K562 (cell line): ENCODE results near the gene BIRC5. TPM values are rescaled to one million over a fixed set of nuclear protein-coding genes. Genes with fewer than 3 reads are reported as not detected.

Experiments
- BRD4 ChIP-seq: fragments of 200-600 bp; sonication (generic); IDR thresholded peaks from 2 replicates; pipeline ENCODE4 v1.6.1; 2017; ENCODE audit warnings: inconsistent platforms
- CHD2 ChIP-seq: IDR thresholded peaks from 2 replicates; pipeline ENCODE4 v1.6.1; 2011; ENCODE audit warnings: low read depth, low read length
- EP400 ChIP-seq: fragments of 450-650 bp; IDR thresholded peaks from 2 replicates; pipeline ENCODE4 v1.6.1; 2017; ENCODE audit warnings: antibody characterized with exemption, mild to moderate bottlenecking, moderate library complexity
- FOXJ3 ChIP-seq: sonication (generic); formaldehyde crosslinking; IDR thresholded peaks from 2 replicates; pipeline ENCODE4 v1.4.0; 2020; ENCODE audit warnings: mild to moderate bottlenecking, missing genetic modification reagents
- HDAC1 ChIP-seq, 2 experiments: fragments of 450-650 bp; IDR thresholded peaks; 2 replicates each; pipeline ENCODE4 v1.6.1; 2016 to 2017; ENCODE audit warnings: inconsistent platforms in 1 of 2, mild to moderate bottlenecking in 1 of 2, moderate library complexity in 1 of 2
- HIVEP1 ChIP-seq: fragments of 250-450 bp; sonication (Bioruptor Pico); IDR thresholded peaks from 2 replicates; pipeline ENCODE4 v1.4.0; 2020; ENCODE audit warnings: mild to moderate bottlenecking
- ID3 ChIP-seq, 2 experiments: fragments of 250-450 bp in 1 of 2; fragments of 450-650 bp in 1 of 2; sonication (Bioruptor Pico) in 1 of 2; IDR thresholded peaks; 2 replicates each; pipeline versions ENCODE4 v1.6.1 to v1.8.0; 2016 to 2021; ENCODE audit warnings: mild to moderate bottlenecking in 2 of 2, moderate library complexity in 2 of 2, missing compliant biosample characterization in 1 of 2, missing genetic modification characterization in 1 of 2
- LEF1 ChIP-seq: fragments of 450-650 bp; IDR thresholded peaks from 2 replicates; pipeline ENCODE4 v1.6.1; 2016; ENCODE audit warnings: mild to moderate bottlenecking
- MCM7 ChIP-seq, 2 experiments: fragments of 450-650 bp; IDR thresholded peaks; 2 replicates each; pipeline ENCODE4 v1.6.1; 2016 to 2018
- NELFE ChIP-seq: IDR thresholded peaks from 2 replicates; pipeline ENCODE4 v1.6.1; 2011; ENCODE audit warnings: mild to moderate bottlenecking; ENCODE audit not compliant: insufficient read depth, insufficient read length
- PHF8 ChIP-seq: fragments of 200-600 bp; sonication (generic); IDR thresholded peaks from 2 replicates; pipeline ENCODE4 v1.6.1; 2012; ENCODE audit warnings: mixed run types, mild to moderate bottlenecking, inconsistent platforms, low read length, moderate library complexity, borderline replicate concordance
- POLR2AphosphoS2 ChIP-seq: IDR thresholded peaks from 2 replicates; pipeline ENCODE4 v1.6.1; 2012; ENCODE audit warnings: low read length, improper control_type of control experiment
- RBM17 ChIP-seq: fragments of 200-400 bp; formaldehyde crosslinking; IDR thresholded peaks from 2 replicates; pipeline ENCODE4 v1.6.1; 2017; ENCODE audit warnings: low read depth, mild to moderate bottlenecking, low read length, borderline replicate concordance
- RCOR1 ChIP-seq, 2 experiments: IDR thresholded peaks; 2 replicates each; pipeline ENCODE4 v1.6.1; 2012; ENCODE audit warnings: low read depth in 2 of 2, low read length in 2 of 2, borderline replicate concordance in 1 of 2, improper control_type of control experiment in 1 of 2
- RNF2 ChIP-seq: sonication (generic); IDR thresholded peaks from 2 replicates; pipeline ENCODE4 v1.6.1; 2016
- SIX5 ChIP-seq, 2 experiments: IDR thresholded peaks; 2 replicates each; pipeline ENCODE4 v1.6.1; 2011; ENCODE audit warnings: low read length in 2 of 2, borderline replicate concordance in 1 of 2, low read depth in 1 of 2, mild to moderate bottlenecking in 1 of 2, moderate library complexity in 1 of 2; ENCODE audit not compliant: insufficient read depth in 1 of 2
- TCF3 ChIP-seq: sonication (generic); formaldehyde crosslinking; IDR thresholded peaks from 2 replicates; pipeline ENCODE4 v1.4.0; 2020; ENCODE audit warnings: mild to moderate bottlenecking, missing genetic modification reagents
- THRAP3 ChIP-seq: fragments of 450-650 bp; IDR thresholded peaks from 2 replicates; pipeline ENCODE4 v1.6.1; 2016; ENCODE audit warnings: mild to moderate bottlenecking, inconsistent platforms, borderline replicate concordance
- ZC3H11A ChIP-seq: IDR thresholded peaks from 2 replicates; pipeline ENCODE4 v1.6.1; 2012; ENCODE audit warnings: low read depth, low read length, improper control_type of control experiment
- ZHX1 ChIP-seq: fragments of 150-350 bp; conservative IDR thresholded peaks from 2 replicates; pipeline ENCODE4 v1.6.1; 2014; ENCODE audit warnings: low read length
- ZKSCAN3 ChIP-seq: fragments of 250-450 bp; sonication (Bioruptor Pico); IDR thresholded peaks from 2 replicates; pipeline ENCODE4 v1.4.0; 2020
- ZNF12 ChIP-seq: sonication (generic); formaldehyde crosslinking; IDR thresholded peaks from 2 replicates; pipeline ENCODE4 v1.4.0; 2020; ENCODE audit warnings: mild to moderate bottlenecking, missing genetic modification reagents
- ZNF584 ChIP-seq: fragments of 200-800 bp; sonication (Bioruptor generic); IDR thresholded peaks from 2 replicates; pipeline ENCODE4 v1.6.1; 2016; ENCODE audit warnings: low read depth, mild to moderate bottlenecking, missing genetic modification characterization, missing compliant biosample characterization
- ZNF696 ChIP-seq: fragments of 250-450 bp; sonication (Bioruptor Pico); conservative IDR thresholded peaks from 2 replicates; pipeline ENCODE4 v1.4.0; 2020; ENCODE audit warnings: mild to moderate bottlenecking, moderate library complexity
- ZNF830 ChIP-seq: fragments of 250-450 bp; sonication (Bioruptor Pico); IDR thresholded peaks from 2 replicates; pipeline ENCODE4 v1.5.0; 2021; ENCODE audit warnings: mild to moderate bottlenecking
- polyA plus RNA-seq, 8 experiments: library from polyadenylated mRNA; depleted of rRNA in 4 of 8; stranded (reverse) in 5 of 8; unstranded in 3 of 8; fragments of >200 nt; fragmentation: Nextera tagmentation in 2 of 8; fragmentation: Illumina TruSeq in 1 of 8; extraction: Ambion mirVana in 2 of 8; extraction: Trizol in 1 of 8; gene quantifications; 2 replicates each; pipeline versions ENCODE4 v1.2.1 to v1.2.3, GENCODE V29; 2011 to 2014; ENCODE audit warnings: inconsistent platforms in 1 of 8, missing spikeins in 1 of 8
- total RNA-seq, 7 experiments: library from RNA; depleted of rRNA in 6 of 7; stranded (reverse); fragments of >200 nt in 6 of 7; fragmentation: Illumina TruSeq in 2 of 7; extraction: Trizol in 2 of 7; gene quantifications; 2 replicates each; pipeline versions ENCODE4 v1.2.1 to v1.2.3, GENCODE V29; 2011 to 2021; ENCODE audit warnings: low replicate concordance in 1 of 7
- TF ChIP-seq, protein P1 (sequence below): fragments of 250-450 bp; sonication (Bioruptor Pico); IDR thresholded peaks from 2 replicates; pipeline ENCODE4 v1.8.0; 2021; ENCODE audit warnings: mild to moderate bottlenecking, moderate library complexity

BIRC5 gene
- total and polyA plus RNA-seq, 9 of the 15 experiments (the other 6 are each of a cell fraction or from before 2014, with no cell fraction given): 64.4 to 140 (median 101) TPM

- TF ChIP-seq ZNF12 (CRISPR knock-in tag): no peak
- TF ChIP-seq RNF2: no peak
- no peak for TF ChIP-seq ZNF696 (CRISPR knock-in tag)
- no peak for TF ChIP-seq RBM17
- TF ChIP-seq HDAC1 (IDR thresholded peaks at IDR 0.05): peak in 1 of 2 experiments; percentile 68; a peak in 2 of 4 replicates
- no peak for TF ChIP-seq POLR2AphosphoS2
- no peak for TF ChIP-seq ZHX1
- no peak for TF ChIP-seq FOXJ3
- TF ChIP-seq, protein P1, sequence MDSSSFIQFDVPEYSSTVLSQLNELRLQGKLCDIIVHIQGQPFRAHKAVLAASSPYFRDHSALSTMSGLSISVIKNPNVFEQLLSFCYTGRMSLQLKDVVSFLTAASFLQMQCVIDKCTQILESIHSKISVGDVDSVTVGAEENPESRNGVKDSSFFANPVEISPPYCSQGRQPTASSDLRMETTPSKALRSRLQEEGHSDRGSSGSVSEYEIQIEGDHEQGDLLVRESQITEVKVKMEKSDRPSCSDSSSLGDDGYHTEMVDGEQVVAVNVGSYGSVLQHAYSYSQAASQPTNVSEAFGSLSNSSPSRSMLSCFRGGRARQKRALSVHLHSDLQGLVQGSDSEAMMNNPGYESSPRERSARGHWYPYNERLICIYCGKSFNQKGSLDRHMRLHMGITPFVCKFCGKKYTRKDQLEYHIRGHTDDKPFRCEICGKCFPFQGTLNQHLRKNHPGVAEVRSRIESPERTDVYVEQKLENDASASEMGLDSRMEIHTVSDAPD (CRISPR knock-in tag): no peak
- TF ChIP-seq NELFE: no peak
- no peak for TF ChIP-seq THRAP3
- TF ChIP-seq PHF8: no peak
- no peak for TF ChIP-seq ID3 (CRISPR knock-in tag; IDR thresholded peaks at IDR 0.05)
- TF ChIP-seq ID3 (tag; IDR thresholded peaks at IDR 0.05): no peak
- TF ChIP-seq SIX5 (IDR thresholded peaks at IDR 0.05; ENCODE audit: borderline replicate concordance in 1 of 2, insufficient read depth in 1 of 2, low read depth in 1 of 2, low read length in 2 of 2): no peak
- no peak for TF ChIP-seq ZNF584 (CRISPR knock-in tag)
- no peak for TF ChIP-seq HIVEP1 (CRISPR knock-in tag)
- TF ChIP-seq BRD4: no peak
- no peak for TF ChIP-seq ZKSCAN3 (CRISPR knock-in tag)
- TF ChIP-seq ZNF830 (CRISPR knock-in tag): no peak
- no peak for TF ChIP-seq CHD2
- no peak for TF ChIP-seq ZC3H11A
- TF ChIP-seq LEF1: no peak
- no peak for TF ChIP-seq MCM7 (IDR thresholded peaks at IDR 0.05)
- TF ChIP-seq TCF3 (CRISPR knock-in tag): no peak
- peak; percentile 52; the same call in 1 of the 2 replicates for TF ChIP-seq EP400
- TF ChIP-seq RCOR1 (IDR thresholded peaks at IDR 0.05; ENCODE audit: borderline replicate concordance in 1 of 2, low read depth in 2 of 2, low read length in 2 of 2): no peak
These were observed 44.9 kb upstream of the BIRC5 start (continued) for GRCh38 chr17:78168903-78169793.
